Liver (tissue), 3 donors: ENCODE results near the gene ASIC2.

Source experiments
- ATF3 ChIP-seq: IDR thresholded peaks from 2 replicates; pipeline ENCODE4 v1.6.1; 2016; ENCODE audit warnings: antibody characterized with exemption
- CTCF ChIP-seq: fragments of 150-350 bp; IDR thresholded peaks from 2 replicates; pipeline ENCODE4 v1.5.1; 2017; ENCODE audit warnings: improper control_type of control experiment, low read depth, low read length; ENCODE audit not compliant: missing input control
- JUND ChIP-seq, 2 donors: IDR thresholded peaks; 2 replicates each; pipeline ENCODE4 v1.6.1; 2016; ENCODE audit warnings: antibody characterized with exemption in 2 of 2
- TAF1 ChIP-seq: conservative IDR thresholded peaks from 2 replicates; pipeline ENCODE4 v1.6.1; 2016; ENCODE audit warnings: antibody characterized with exemption, mild to moderate bottlenecking
- YY1 ChIP-seq: IDR thresholded peaks from 2 replicates; pipeline ENCODE4 v1.6.1; 2016; ENCODE audit warnings: antibody characterized with exemption, mild to moderate bottlenecking
- donor health status: healthy.
- donor health status: healthy.

- TF ChIP-seq ATF3 (no peak), CTCF (no peak), YY1 (no peak), JUND (IDR thresholded peaks at IDR 0.05) (no peak), TAF1 (no peak)
Measured at GRCh38 chr17:33294994-33295393, 1.9 kb upstream of the ASIC2 start.
